Esophagus muscularis mucosa (tissue), 4 donors: Measurements from ENCODE around the gene SLCO2A1. TPM values are rescaled to one million over a fixed set of nuclear protein-coding genes. Genes with fewer than 3 reads are reported as not detected.
A peak's percentile ranks its signal among the peaks of the same experiment; 100 is the strongest.

ENCODE experiments used
- DNase-seq: peaks from one replicate; pipeline ENCODE4 v3.0.0-alpha.2; 2017; ENCODE audit errors: extremely low spot score
- H3K27ac ChIP-seq, 4 donors: fragments of 200-600 bp; sonication (generic); replicated peaks in 1 of 4; 1 replicate in 3 of 4; 2 replicates in 1 of 4; pipeline ENCODE4 v1.5.1; 2016 to 2019; ENCODE audit warnings: mild to moderate bottlenecking in 1 of 4
- H3K27me3 ChIP-seq, 4 donors: fragments of 200-600 bp; sonication (generic); one replicate each; pipeline versions ENCODE4 v1.5.1 to v1.6.0; 2016 to 2019
- H3K36me3 ChIP-seq, 4 donors: fragments of 200-600 bp; sonication (generic); one replicate each; pipeline ENCODE4 v1.5.1; 2016 to 2019
- H3K4me1 ChIP-seq, 4 donors: fragments of 200-600 bp; sonication (generic); one replicate each; pipeline ENCODE4 v1.5.1; 2016 to 2019
- H3K4me3 ChIP-seq, 4 donors: fragments of 200-600 bp; sonication (generic); 1 replicate in 2 of 4; 2 replicates in 2 of 4; pipeline ENCODE4 v1.5.1; 2016 to 2019; ENCODE audit warnings: mild to moderate bottlenecking in 4 of 4, moderate library complexity in 1 of 4
- H3K9me3 ChIP-seq, 4 donors: fragments of 200-600 bp; sonication (generic); 1 replicate in 3 of 4; 2 replicates in 1 of 4; pipeline ENCODE4 v1.5.1; 2016 to 2019
- EP300 ChIP-seq: sonication (generic); formaldehyde crosslinking; IDR thresholded peaks from one replicate; pipeline ENCODE4 v1.6.1; 2017; ENCODE audit warnings: antibody characterized with exemption
- POLR2A ChIP-seq: fragments of 450-650 bp; IDR thresholded peaks from one replicate; pipeline ENCODE4 v1.6.1; 2017; ENCODE audit warnings: antibody characterized with exemption, moderate library complexity, mild to moderate bottlenecking, low read depth
- POLR2AphosphoS5 ChIP-seq, 2 donors: sonication (generic); formaldehyde crosslinking; IDR thresholded peaks; one replicate each; pipeline ENCODE4 v1.6.1; 2017; ENCODE audit warnings: antibody characterized with exemption in 2 of 2
- WGBS: methylation state at CpG from one replicate; pipeline ENCODE4 v1.1.5; 2018; 5-methylcytosine and 5-hydroxymethylcytosine counted together
- intact Hi-C: fragments of 100-400 bp; cut with DNase I; formaldehyde crosslinking; loops from one replicate; pipeline ENCODE4 v1.15.1; 2023
- total RNA-seq, 4 donors: library from RNA; depleted of rRNA; stranded (reverse); fragments of >200 nt; gene quantifications; one replicate each; pipeline versions ENCODE4 v1.1.0 to v1.2.1, GENCODE V29; 2016
- TF ChIP-seq, protein P1 (sequence below), 3 experiments: fragments of 200-600 bp in 2 of 3; fragments of 450-650 bp in 1 of 3; sonication (generic) in 2 of 3; IDR thresholded peaks; one replicate each; pipeline ENCODE4 v1.5.1; 2017 to 2019; ENCODE audit warnings: antibody characterized with exemption in 3 of 3, mild to moderate bottlenecking in 2 of 3, moderate library complexity in 1 of 3

Gene SLCO2A1
- total RNA-seq, 4 donors from 2014 or later: 8.3 to 17.6 (median 13.8) TPM

- H3K4me1 ChIP-seq: peaks cover 13 to 22% (median 18%) of the 10 kb centered on the region in 4 donors
- no peaks in the 10 kb centered on the region for H3K9me3 ChIP-seq
- intact Hi-C loops: no loop called here
- no peak overlapping the region for H3K27ac ChIP-seq
- no peak overlapping the region for H3K4me3 ChIP-seq
- 81% methylated on average over 2 of the region's 2 CpGs for WGBS
- no peaks in the 10 kb centered on the region for H3K36me3 ChIP-seq
- TF ChIP-seq EP300 (no peak), POLR2AphosphoS5 (IDR thresholded peaks at IDR 0.05) (no peak)
- H3K27me3 ChIP-seq: no peaks in the 10 kb centered on the region
- DNase-seq: no peak
Observed at GRCh38 chr3:133995264-133995663, 34.5 kb downstream of the SLCO2A1 start.

GRCh38 chr3:133994166-133994890 lies 35.4 kb downstream of the SLCO2A1 start:
- Histone ChIP-seq H3K4me3 (no peak overlapping the region), H3K9me3 (no peaks in the 10 kb centered on the region), H3K27me3 (no peaks in the 10 kb centered on the region), H3K36me3 (no peaks in the 10 kb centered on the region), H3K27ac (no peak overlapping the region), H3K4me1 (peaks cover 13 to 22% (median 18%) of the 10 kb centered on the region in 4 donors)
- TF ChIP-seq, protein P1, sequence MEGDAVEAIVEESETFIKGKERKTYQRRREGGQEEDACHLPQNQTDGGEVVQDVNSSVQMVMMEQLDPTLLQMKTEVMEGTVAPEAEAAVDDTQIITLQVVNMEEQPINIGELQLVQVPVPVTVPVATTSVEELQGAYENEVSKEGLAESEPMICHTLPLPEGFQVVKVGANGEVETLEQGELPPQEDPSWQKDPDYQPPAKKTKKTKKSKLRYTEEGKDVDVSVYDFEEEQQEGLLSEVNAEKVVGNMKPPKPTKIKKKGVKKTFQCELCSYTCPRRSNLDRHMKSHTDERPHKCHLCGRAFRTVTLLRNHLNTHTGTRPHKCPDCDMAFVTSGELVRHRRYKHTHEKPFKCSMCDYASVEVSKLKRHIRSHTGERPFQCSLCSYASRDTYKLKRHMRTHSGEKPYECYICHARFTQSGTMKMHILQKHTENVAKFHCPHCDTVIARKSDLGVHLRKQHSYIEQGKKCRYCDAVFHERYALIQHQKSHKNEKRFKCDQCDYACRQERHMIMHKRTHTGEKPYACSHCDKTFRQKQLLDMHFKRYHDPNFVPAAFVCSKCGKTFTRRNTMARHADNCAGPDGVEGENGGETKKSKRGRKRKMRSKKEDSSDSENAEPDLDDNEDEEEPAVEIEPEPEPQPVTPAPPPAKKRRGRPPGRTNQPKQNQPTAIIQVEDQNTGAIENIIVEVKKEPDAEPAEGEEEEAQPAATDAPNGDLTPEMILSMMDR (IDR thresholded peaks at IDR 0.05): no peak
- TF ChIP-seq EP300 (no peak), POLR2A (no peak), POLR2AphosphoS5 (IDR thresholded peaks at IDR 0.05) (no peak)
- intact Hi-C loops: no loop called here
- 94% methylated on average over 8 of the region's 8 CpGs for WGBS
- DNase-seq: no peak

GRCh38 chr3:133992951-133993620 lies 36.6 kb downstream of the SLCO2A1 start:
- Histone ChIP-seq H3K27me3 (no peaks in the 10 kb centered on the region), H3K36me3 (no peaks in the 10 kb centered on the region), H3K4me3 (no peak overlapping the region), H3K4me1 (peaks cover 13 to 22% (median 18%) of the 10 kb centered on the region in 4 donors), H3K27ac (peak overlapping the region in 1 of 4 donors; percentile 18), H3K9me3 (no peaks in the 10 kb centered on the region)
- WGBS: 85% methylated on average over 10 of the region's 10 CpGs
- TF ChIP-seq, protein P1 (IDR thresholded peaks at IDR 0.05): no peak
- TF ChIP-seq EP300 (no peak), POLR2A (no peak), POLR2AphosphoS5 (IDR thresholded peaks at IDR 0.05) (no peak)
- DNase-seq: no peak
- intact Hi-C loops: no loop called here

GRCh38 chr3:133992381-133992780 lies 37.3 kb downstream of the SLCO2A1 start:
- WGBS: 77% methylated on average over 3 of the region's 3 CpGs

GRCh38 chr3:133991637-133992036 lies 38.1 kb downstream of the SLCO2A1 start:
- intact Hi-C loops: no loop called here
- Histone ChIP-seq H3K36me3 (no peaks in the 10 kb centered on the region), H3K4me3 (no peak overlapping the region), H3K27me3 (no peaks in the 10 kb centered on the region), H3K4me1 (peaks cover 13 to 29% (median 18%) of the 10 kb centered on the region in 4 donors), H3K9me3 (no peaks in the 10 kb centered on the region), H3K27ac (peak overlapping the region in 2 of 4 donors; percentile 21 to 31)
- WGBS: 69% methylated on average over 2 of the region's 2 CpGs
- TF ChIP-seq POLR2AphosphoS5 (IDR thresholded peaks at IDR 0.05): no peak
- TF ChIP-seq, protein P1 (IDR thresholded peaks at IDR 0.05): no peak
- TF ChIP-seq EP300: no peak
- TF ChIP-seq POLR2A: no peak
- DNase-seq: no peak

More at GRCh38 chr3:133992381-133992780, 37.3 kb downstream of the SLCO2A1 start:
- H3K27ac ChIP-seq: no peak overlapping the region
- no peaks in the 10 kb centered on the region for H3K36me3 ChIP-seq
- no peak overlapping the region for H3K4me3 ChIP-seq
- no peaks in the 10 kb centered on the region for H3K27me3 ChIP-seq
- TF ChIP-seq POLR2A (no peak), POLR2AphosphoS5 (IDR thresholded peaks at IDR 0.05) (no peak), EP300 (no peak)
- TF ChIP-seq, protein P1 (IDR thresholded peaks at IDR 0.05): no peak
- no peaks in the 10 kb centered on the region for H3K9me3 ChIP-seq
- DNase-seq: no peak
- H3K4me1 ChIP-seq: peaks cover 13 to 28% (median 18%) of the 10 kb centered on the region in 4 donors
- intact Hi-C loops: no loop called here
